Natural killer cell (primary cell): ENCODE results near the gene C2orf81. TPM values are rescaled to one million over a fixed set of nuclear protein-coding genes. Genes with fewer than 3 reads are reported as not detected.
"Not testable (repeated sequence)": the region's sequence is repeated elsewhere in the genome, so short reads cannot be mapped to it uniquely, and the experiment has no call there.

Source experiments
- ATAC-seq, 3 donors: fragments of 150-1000 bp in 2 of 3; fragments of 200-7000 bp in 1 of 3; cut with Tn5 transposase; 1 replicate in 1 of 3; 2 replicates in 2 of 3; pipeline ENCODE4 v1.10.0; 2021; ENCODE audit warnings: mild to moderate bottlenecking in 2 of 3, moderate library complexity in 2 of 3
- DNase-seq, 2 donors: peaks; one replicate each; pipeline versions ENCODE4 v3.0.0 to v3.0.0-alpha.2; 2013 to 2021; ENCODE audit warnings: mixed read lengths in 1 of 2
- H3K27ac ChIP-seq: one replicate; pipeline ENCODE4 v1.5.1; 2013; ENCODE audit warnings: mild to moderate bottlenecking, low read length
- H3K27me3 ChIP-seq: one replicate; pipeline ENCODE4 v1.6.1; 2013; ENCODE audit warnings: low read length; ENCODE audit not compliant: control insufficient read depth, insufficient read depth
- H3K36me3 ChIP-seq: one replicate; pipeline ENCODE4 v1.6.1; 2013; ENCODE audit warnings: low read length; ENCODE audit not compliant: control insufficient read depth, insufficient read depth
- H3K4me1 ChIP-seq: one replicate; pipeline ENCODE4 v1.6.1; 2013; ENCODE audit warnings: low read length; ENCODE audit not compliant: control insufficient read depth, insufficient read depth
- H3K4me3 ChIP-seq: one replicate; pipeline ENCODE4 v1.5.1; 2013; ENCODE audit warnings: low read length
- H3K9me3 ChIP-seq: one replicate; pipeline ENCODE4 v1.6.1; 2013; ENCODE audit warnings: low read length; ENCODE audit not compliant: control insufficient read depth, insufficient read depth
- H3K27ac Mint-ChIP-seq, 2 donors: one replicate each; pipeline ENCODE4 v1.8.0; 2022; ENCODE audit warnings: mild to moderate bottlenecking in 2 of 2, mixed read lengths in 2 of 2, moderate library complexity in 1 of 2
- H3K27me3 Mint-ChIP-seq, 2 donors: one replicate each; pipeline ENCODE4 v1.8.0; 2022; ENCODE audit warnings: low read depth in 2 of 2, mixed read lengths in 2 of 2
- H3K36me3 Mint-ChIP-seq: one replicate; pipeline ENCODE4 v1.8.0; 2022; ENCODE audit warnings: mixed read lengths
- H3K4me1 Mint-ChIP-seq, 2 donors: one replicate each; pipeline ENCODE4 v1.8.0; 2022; ENCODE audit warnings: mixed read lengths in 2 of 2
- H3K4me3 Mint-ChIP-seq: one replicate; pipeline ENCODE4 v1.8.0; 2022; ENCODE audit warnings: mild to moderate bottlenecking, moderate library complexity, mixed read lengths
- H3K9me3 Mint-ChIP-seq, 2 donors: one replicate each; pipeline ENCODE4 v1.8.0; 2022; ENCODE audit warnings: mixed read lengths in 2 of 2
- CTCF ChIP-seq: fragments of 200-600 bp; IDR thresholded peaks from one replicate; pipeline ENCODE4 v1.8.0; 2022; ENCODE audit warnings: antibody characterized with exemption
- WGBS: methylation state at CpG from one replicate; pipeline ENCODE4 v1.1.7; 2013; ENCODE audit warnings: missing lambda C conversion rate; ENCODE audit not compliant: insufficient coverage; 5-methylcytosine and 5-hydroxymethylcytosine counted together
- intact Hi-C: fragments of 100-400 bp; cut with micrococcal nuclease; formaldehyde crosslinking; loops from one replicate; pipeline ENCODE4 v1.14.2; 2022
- total RNA-seq, 4 donors: library from RNA; stranded (reverse); fragments of 120-200 nt in 1 of 4; gene quantifications; one replicate each; pipeline versions ENCODE4 v1.2.3 to v1.2.4, GENCODE V29; 2013 to 2022

Gene C2orf81
- total RNA-seq: 1 to 10 TPM; 1.7 to 3.2 (median 1.7) TPM
- total RNA-seq (2013): 1.6 TPM

- under 1% methylated on average over 57 of the region's 57 CpGs for WGBS
- no peak for TF ChIP-seq CTCF
- intact Hi-C loops: loop anchor here (1.0 to 2.0 kb wide), 4 partner anchors 29 to 61 kb away; partner anchors contain the start of genes CCDC142, TTC31 and WBP1
Measured at GRCh38 chr2:74421221-74421870, at the start of gene C2orf81, which contains the start of gene WDR54. C2orf81 (minus strand) TSS chr2:74421619; CDS start chr2:74421560, 59 bp downstream. WDR54 (plus strand) TSS chr2:74421730; CDS start chr2:74422154, 424 bp downstream.

GRCh38 chr2:74470742-74471141 is 49.3 kb upstream of the C2orf81 start:
- WGBS: 96% methylated on average over 11 of the region's 12 CpGs
- ATAC-seq, H3K27ac ChIP-seq, H3K4me3 ChIP-seq, intact Hi-C loops, H3K27me3 Mint-ChIP-seq, H3K9me3 ChIP-seq, H3K27me3 ChIP-seq, H3K9me3 Mint-ChIP-seq, H3K36me3 Mint-ChIP-seq, DNase-seq: not testable (repeated sequence)
- Histone ChIP-seq H3K36me3 (peaks cover 14% of the 10 kb centered on the region), H3K4me1 (peaks cover 29% of the 10 kb centered on the region)
- Mint-ChIP-seq H3K27ac (peak overlapping the region; percentile 64 to 86), H3K4me1 (peaks cover 23 to 31% of the 10 kb centered on the region in 2 donors), H3K4me3 (peak overlapping the region; percentile 74)

More at GRCh38 chr2:74421221-74421870, at the start of gene C2orf81, which contains the start of gene WDR54:
- Histone ChIP-seq H3K27ac (peak within 1 kb of the TSS; percentile 99), H3K4me1 (peaks cover 16% of the 10 kb centered on the region), H3K36me3 (peaks cover 4% of the 10 kb centered on the region), H3K27me3 (no peaks in the 10 kb centered on the region), H3K9me3 (no peaks in the 10 kb centered on the region), H3K4me3 (peak within 1 kb of the TSS; percentile 79)
- DNase-seq (peak; percentile 95 to 97), ATAC-seq (peak; percentile 90 to 96 (median 94))
- peak within 1 kb of the TSS; percentile 94 to 96 for H3K27ac Mint-ChIP-seq
- peaks cover 0 to under 1% of the 10 kb centered on the region in 2 donors for H3K27me3 Mint-ChIP-seq
- peak within 1 kb of the TSS; percentile 99 for H3K4me3 Mint-ChIP-seq
- H3K4me1 Mint-ChIP-seq: peaks cover 20 to 28% of the 10 kb centered on the region in 2 donors
- H3K9me3 Mint-ChIP-seq: no peaks in the 10 kb centered on the region
- no peaks in the 10 kb centered on the region for H3K36me3 Mint-ChIP-seq

- TF ChIP-seq CTCF: no peak
- no peaks in the 10 kb centered on the region for H3K9me3 Mint-ChIP-seq
- peak overlapping the region; percentile 85 for H3K4me3 ChIP-seq
- intact Hi-C loops: no loop called here
- DNase-seq: peak in 1 of 2 donors; percentile 22
- H3K36me3 ChIP-seq: peaks cover 10% of the 10 kb centered on the region
- H3K4me1 Mint-ChIP-seq: peaks cover 16 to 33% of the 10 kb centered on the region in 2 donors
- H3K27me3 Mint-ChIP-seq: no peaks in the 10 kb centered on the region
- H3K27ac Mint-ChIP-seq: peak overlapping the region; percentile 97
- ATAC-seq: no peak
- H3K4me3 Mint-ChIP-seq: peak overlapping the region; percentile 96
- H3K27ac ChIP-seq: peak overlapping the region; percentile 88
- 12% methylated on average over 13 of the region's 13 CpGs for WGBS
- no peaks in the 10 kb centered on the region for H3K27me3 ChIP-seq
- H3K9me3 ChIP-seq: no peaks in the 10 kb centered on the region
- H3K36me3 Mint-ChIP-seq: no peaks in the 10 kb centered on the region
- H3K4me1 ChIP-seq: peaks cover 22% of the 10 kb centered on the region
Measured at GRCh38 chr2:74464406-74464805, 43.0 kb upstream of the C2orf81 start.

- Histone ChIP-seq H3K27ac (no peak overlapping the region), H3K27me3 (no peaks in the 10 kb centered on the region), H3K4me1 (peaks cover 31% of the 10 kb centered on the region), H3K4me3 (no peak overlapping the region), H3K36me3 (peaks cover 10% of the 10 kb centered on the region), H3K9me3 (no peaks in the 10 kb centered on the region)
- intact Hi-C loops: no loop called here
- H3K4me1 Mint-ChIP-seq: peaks cover 33 to 48% of the 10 kb centered on the region in 2 donors
- 92% methylated on average over 4 of the region's 4 CpGs for WGBS
- no peak for TF ChIP-seq CTCF
- H3K27ac Mint-ChIP-seq: peak overlapping the region in 1 of 2 donors; percentile 63
- H3K36me3 Mint-ChIP-seq: no peaks in the 10 kb centered on the region
- DNase-seq: no peak
- H3K27me3 Mint-ChIP-seq: no peaks in the 10 kb centered on the region
- H3K9me3 Mint-ChIP-seq: no peaks in the 10 kb centered on the region
- H3K4me3 Mint-ChIP-seq: peak overlapping the region; percentile 58
- no peak for ATAC-seq
Measured at GRCh38 chr2:74462786-74463105, 41.3 kb upstream of the C2orf81 start.
